A549 (cell line): ENCODE results near the gene THBS4.

Experiments
- CHD2 ChIP-seq: fragments of 150-350 bp; IDR thresholded peaks from 2 replicates; pipeline ENCODE4 v1.6.1; 2014; ENCODE audit warnings: low read length; ENCODE audit not compliant: partially characterized antibody
- CTCF ChIP-seq: fragments of >200 bp; sonication (Bioruptor Twin); formaldehyde crosslinking; IDR thresholded peaks from 3 replicates; pipeline ENCODE4 v1.5.1; 2016
- EHMT2 ChIP-seq: fragments of 200-600 bp; sonication (generic); IDR thresholded peaks from 2 replicates; pipeline ENCODE4 v1.6.1; 2016; ENCODE audit warnings: antibody characterized with exemption, low read depth, mild to moderate bottlenecking, moderate library complexity
- EP300 ChIP-seq, 2 experiments: fragments of >200 bp; sonication (Bioruptor Twin); formaldehyde crosslinking; IDR thresholded peaks; 2 replicates in 1 of 2; 3 replicates in 1 of 2; pipeline ENCODE4 v1.6.1; 2016 to 2017
- HDAC2 ChIP-seq: fragments of 200-600 bp; sonication (generic); IDR thresholded peaks from 2 replicates; pipeline ENCODE4 v1.6.1; 2016
- MAFK ChIP-seq: fragments of 450-650 bp; IDR thresholded peaks from 2 replicates; pipeline ENCODE4 v1.6.1; 2014; ENCODE audit not compliant: partially characterized antibody
- MYC ChIP-seq: IDR thresholded peaks from 2 replicates; pipeline ENCODE4 v1.6.1; 2012; ENCODE audit warnings: mild to moderate bottlenecking, inconsistent platforms, low read length, improper control_type of control experiment, borderline replicate concordance
- POLR2A ChIP-seq: IDR thresholded peaks from 2 replicates; pipeline ENCODE4 v1.6.1; 2012; ENCODE audit warnings: mild to moderate bottlenecking, low read length
- POLR2AphosphoS2 ChIP-seq: conservative IDR thresholded peaks from 2 replicates; pipeline ENCODE4 v1.6.1; 2012; ENCODE audit warnings: low read length, improper control_type of control experiment, inconsistent platforms
- RFX5 ChIP-seq: fragments of 450-650 bp; IDR thresholded peaks from 2 replicates; pipeline ENCODE4 v1.7.1; 2014; ENCODE audit warnings: antibody characterized with exemption, mild to moderate bottlenecking, moderate library complexity
- SMC3 ChIP-seq: fragments of >200 bp; sonication (Bioruptor Twin); formaldehyde crosslinking; IDR thresholded peaks from 3 replicates; pipeline ENCODE4 v1.6.1; 2018; ENCODE audit warnings: inconsistent platforms
- TF ChIP-seq, protein P1 (sequence below): fragments of 200-600 bp; sonication (generic); IDR thresholded peaks from 2 replicates; pipeline ENCODE4 v1.6.1; 2016; ENCODE audit warnings: antibody characterized with exemption, mild to moderate bottlenecking, moderate library complexity

DNA sequence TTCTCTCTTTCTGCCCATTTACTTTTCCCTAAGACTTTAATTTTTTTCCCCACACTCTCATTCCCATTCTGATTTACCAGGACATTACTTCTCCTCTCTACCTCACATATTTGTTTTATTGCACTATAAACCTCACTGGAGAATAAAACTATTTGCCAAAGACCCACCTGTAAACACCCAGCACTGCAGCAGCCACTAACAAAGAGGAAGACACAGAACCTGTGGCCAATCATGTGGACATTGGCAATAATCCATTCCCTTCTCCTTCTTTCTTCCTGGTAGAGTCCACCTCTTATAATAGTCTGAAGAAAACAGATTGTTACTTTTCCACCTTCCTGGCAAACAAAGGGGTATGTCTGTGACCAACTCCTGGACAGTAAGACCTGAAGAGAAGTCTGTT lies 8.3 kb upstream of the THBS4 start:
- TF ChIP-seq SMC3 (no peak), POLR2AphosphoS2 (no peak), MYC (no peak), MAFK (no peak), CTCF (no peak), EHMT2 (no peak), POLR2A (no peak), RFX5 (no peak), EP300 (IDR thresholded peaks at IDR 0.05) (no peak), HDAC2 (no peak), CHD2 (no peak)
- TF ChIP-seq, protein P1, sequence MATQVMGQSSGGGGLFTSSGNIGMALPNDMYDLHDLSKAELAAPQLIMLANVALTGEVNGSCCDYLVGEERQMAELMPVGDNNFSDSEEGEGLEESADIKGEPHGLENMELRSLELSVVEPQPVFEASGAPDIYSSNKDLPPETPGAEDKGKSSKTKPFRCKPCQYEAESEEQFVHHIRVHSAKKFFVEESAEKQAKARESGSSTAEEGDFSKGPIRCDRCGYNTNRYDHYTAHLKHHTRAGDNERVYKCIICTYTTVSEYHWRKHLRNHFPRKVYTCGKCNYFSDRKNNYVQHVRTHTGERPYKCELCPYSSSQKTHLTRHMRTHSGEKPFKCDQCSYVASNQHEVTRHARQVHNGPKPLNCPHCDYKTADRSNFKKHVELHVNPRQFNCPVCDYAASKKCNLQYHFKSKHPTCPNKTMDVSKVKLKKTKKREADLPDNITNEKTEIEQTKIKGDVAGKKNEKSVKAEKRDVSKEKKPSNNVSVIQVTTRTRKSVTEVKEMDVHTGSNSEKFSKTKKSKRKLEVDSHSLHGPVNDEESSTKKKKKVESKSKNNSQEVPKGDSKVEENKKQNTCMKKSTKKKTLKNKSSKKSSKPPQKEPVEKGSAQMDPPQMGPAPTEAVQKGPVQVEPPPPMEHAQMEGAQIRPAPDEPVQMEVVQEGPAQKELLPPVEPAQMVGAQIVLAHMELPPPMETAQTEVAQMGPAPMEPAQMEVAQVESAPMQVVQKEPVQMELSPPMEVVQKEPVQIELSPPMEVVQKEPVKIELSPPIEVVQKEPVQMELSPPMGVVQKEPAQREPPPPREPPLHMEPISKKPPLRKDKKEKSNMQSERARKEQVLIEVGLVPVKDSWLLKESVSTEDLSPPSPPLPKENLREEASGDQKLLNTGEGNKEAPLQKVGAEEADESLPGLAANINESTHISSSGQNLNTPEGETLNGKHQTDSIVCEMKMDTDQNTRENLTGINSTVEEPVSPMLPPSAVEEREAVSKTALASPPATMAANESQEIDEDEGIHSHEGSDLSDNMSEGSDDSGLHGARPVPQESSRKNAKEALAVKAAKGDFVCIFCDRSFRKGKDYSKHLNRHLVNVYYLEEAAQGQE: no peak
